HG02938 (cell line): ENCODE data around the gene HRH3.

Experiments
- ATAC-seq: cut with Tn5 transposase; IDR thresholded peaks from one replicate; pipeline ENCODE4 v1.9.1; 2021; ENCODE audit warnings: mild to moderate bottlenecking, moderate library complexity; ENCODE audit not compliant: unreplicated experiment

HRH3 gene

DNA sequence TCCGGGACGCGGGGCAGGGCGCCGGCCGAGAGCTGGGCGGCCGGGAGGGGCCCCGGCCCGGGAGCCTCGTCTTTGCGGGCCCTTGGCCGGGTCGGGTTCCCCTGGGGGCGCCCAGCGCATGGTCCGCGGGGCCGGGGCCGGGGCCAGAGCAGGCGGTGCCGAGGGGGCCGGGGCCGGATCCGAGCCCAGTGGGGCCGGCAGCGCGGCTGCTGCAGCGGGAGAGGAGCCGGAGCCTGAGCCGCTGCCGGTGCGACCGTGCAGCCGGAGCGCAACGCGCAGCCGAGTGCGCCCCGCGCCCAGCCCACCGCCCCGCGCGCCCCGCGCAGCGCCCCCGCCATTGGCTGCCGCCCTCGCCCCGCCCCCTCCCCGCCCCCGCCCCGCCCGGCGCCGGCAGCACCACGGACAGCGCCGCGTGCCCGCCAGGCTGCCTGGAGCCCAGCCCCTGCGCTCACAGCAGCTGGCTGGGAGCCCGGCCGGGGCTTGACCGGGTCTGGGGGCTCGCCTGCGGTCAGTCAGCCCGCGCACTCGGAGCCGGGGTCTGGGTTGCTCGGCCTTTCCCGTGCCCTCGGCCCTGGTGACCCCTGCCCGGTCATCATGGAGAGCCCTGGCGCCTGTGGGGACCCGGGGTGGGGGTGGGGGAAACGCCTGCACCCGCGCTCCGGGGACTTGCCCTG lies at the start of gene HRH3:
Gene HRH3, minus strand, starts transcription at position 287 of the 674 bp plus-strand sequence. CDS start 308 bp downstream, outside the sequence.
- ATAC-seq = no peak

DNA sequence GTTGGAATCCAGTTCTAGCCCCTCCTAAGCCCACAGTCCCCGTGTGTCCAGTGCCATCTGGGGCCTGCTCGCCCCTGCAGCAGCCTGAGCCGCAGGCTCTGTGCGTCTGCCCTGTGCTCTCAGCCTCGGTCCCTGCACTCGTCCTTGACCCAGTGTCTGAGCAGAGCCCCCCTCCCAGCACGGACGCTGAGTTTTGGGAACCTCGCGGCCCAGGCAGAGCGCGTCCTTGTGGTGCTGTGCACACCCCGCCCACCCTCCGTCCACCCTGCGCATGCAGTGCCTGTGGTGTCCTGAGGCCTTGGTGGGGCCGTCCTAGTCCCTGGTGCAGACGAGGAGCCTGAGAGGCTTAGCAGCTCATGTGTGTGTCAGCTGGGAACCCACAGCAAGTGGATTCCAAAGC lies 49.8 kb upstream of the HRH3 start:
- ATAC-seq = no peak

DNA sequence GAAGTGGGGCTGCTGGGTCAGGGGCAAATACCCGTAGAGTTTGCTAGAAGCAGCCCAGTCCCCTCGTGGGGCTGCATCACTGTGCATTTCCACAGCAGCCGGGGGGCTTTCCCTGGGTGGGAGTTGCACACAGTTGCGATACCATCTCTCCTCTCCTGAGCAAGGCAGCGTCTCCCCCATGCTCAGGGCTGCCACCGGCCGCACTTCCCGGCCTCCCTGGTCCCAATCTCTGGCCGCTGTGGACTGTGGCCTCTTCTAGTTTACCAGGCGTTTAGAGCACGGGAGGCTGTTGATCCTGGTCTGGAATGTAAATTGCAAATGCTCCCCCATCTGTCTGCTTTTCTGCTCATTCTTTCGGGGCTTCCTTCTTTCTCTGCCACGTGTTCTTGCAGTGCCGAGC lies 49.3 kb upstream of the HRH3 start:
- no peak for ATAC-seq

DNA sequence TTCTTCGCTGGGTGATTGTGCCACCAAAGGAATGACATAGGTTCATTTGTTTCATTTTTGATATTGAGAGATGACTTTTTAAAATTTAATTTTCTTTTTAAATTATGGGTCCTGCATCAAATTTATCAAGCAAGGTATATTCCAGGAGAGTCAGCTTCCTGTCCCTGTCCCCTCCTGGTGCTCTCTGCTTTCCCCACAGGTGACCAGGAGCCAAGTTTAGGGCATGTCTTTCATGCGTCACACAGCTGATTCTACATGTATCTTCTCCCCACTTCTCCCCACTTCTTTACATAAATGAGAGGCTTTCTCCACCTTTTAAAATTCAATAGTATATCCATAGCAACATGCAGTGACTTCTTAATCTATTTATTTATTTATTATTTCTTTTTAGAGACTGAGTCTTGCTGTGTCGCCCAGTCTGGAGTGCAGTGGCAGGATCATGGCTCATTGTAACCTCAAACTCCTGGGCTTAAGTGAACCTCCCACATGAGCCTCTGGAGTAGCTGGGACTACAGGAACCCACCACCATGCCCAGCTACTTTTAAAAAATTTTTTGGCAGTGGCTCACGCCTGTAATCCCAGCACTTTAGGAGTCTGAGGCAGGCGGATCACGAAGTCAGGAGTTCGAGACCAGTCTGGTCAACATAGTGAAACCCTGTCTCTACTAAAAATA lies 48.3 kb upstream of the HRH3 start:
- ATAC-seq = no peak

DNA sequence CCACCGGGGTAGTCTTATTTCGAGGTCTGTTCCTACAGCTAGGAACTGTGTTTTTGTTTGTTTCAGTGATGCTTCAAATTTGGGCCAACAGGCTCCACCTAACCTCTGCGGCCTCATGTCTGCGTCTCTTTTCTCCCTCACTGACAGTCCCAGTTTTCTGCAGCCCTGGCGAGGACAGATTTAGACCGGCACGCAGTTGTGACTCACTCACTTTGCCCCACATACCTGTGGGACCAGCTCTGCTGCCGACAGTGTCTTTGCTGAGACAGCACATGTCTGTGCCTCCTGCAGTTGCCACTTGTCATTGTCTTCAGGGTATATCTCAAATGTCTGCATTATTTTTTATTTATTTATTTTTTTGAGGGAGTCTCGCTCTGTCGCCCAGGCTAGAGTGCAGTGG lies 47.5 kb upstream of the HRH3 start:
- ATAC-seq = no peak

DNA sequence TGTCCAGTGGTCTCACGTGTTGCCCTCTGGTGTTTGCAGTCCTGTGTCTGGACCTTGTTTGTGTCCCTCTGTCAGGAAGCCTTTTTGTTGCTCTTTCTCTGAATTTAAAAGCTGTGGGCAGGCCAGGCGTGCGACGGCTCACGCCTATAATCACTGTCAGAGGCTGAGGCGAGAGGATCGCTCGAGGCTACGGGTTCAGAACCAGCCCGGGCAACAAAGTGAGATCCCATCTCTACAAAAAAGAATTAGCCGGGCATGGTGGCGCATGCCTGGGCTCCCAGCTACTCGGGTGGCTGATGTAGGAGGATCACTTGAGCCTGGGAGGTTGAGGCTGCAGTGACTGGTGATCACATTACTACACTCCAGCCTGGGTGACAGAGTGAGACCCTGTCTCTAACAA lies 46.8 kb upstream of the HRH3 start:
- no peak for ATAC-seq

DNA sequence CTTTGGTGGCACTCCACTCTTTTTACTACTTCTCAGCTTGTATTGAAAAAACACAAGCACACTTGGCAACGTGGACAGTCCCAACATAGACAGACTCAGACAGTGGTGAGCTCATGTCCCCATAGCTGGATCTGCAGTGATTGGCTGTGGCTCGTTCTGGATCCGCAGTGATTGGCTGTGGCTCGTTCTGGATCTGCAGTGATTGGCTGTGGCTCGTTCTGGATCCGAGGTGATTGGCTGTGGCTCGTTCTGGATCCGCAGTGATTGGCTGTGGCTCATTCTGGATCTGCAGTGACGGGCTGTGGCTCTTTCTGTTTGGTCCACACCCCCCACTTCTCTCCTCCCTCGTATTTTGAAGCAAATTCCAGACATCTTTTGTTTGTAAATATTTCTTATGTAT lies 46.3 kb upstream of the HRH3 start:
- ATAC-seq = no peak

DNA sequence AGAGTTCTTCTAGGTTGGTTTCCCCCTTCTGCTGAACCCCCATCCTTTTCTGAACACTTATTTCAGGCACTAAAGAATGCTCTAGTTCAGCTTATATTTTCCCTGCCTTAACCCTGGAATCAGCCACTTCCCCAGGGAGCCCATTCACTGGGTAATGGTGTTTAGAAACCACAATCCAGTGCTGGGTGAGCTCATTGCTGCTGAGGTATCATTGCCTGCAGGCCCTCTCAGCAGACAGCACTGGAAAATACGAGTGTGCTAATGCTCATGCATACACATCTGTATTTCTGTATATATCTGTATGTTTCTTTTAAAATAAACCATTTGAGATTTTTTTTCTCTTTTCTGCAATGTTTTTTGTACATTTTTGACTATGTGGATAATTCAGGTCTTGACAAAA lies 45.3 kb upstream of the HRH3 start:
- ATAC-seq = no peak

DNA sequence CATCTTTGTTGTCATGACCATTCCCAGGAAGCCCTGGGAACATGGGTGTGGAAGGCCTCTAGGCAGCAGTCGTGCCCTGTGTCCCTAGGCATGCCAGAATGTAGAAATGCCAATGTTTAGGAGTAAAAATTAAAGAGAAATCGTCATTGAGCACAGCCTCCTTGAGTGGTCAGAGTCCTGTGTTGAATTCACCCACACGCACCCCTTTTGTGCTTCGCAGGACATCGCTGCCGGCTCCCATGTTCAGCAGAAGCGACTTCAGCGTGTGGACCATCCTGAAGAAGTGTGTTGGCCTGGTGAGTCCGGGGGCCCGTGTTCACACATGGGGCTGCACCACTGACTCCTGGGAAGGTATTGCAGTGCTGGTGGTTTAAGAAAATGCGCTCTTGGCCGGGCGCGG lies 43.3 kb upstream of the HRH3 start:
- ATAC-seq = no peak

DNA sequence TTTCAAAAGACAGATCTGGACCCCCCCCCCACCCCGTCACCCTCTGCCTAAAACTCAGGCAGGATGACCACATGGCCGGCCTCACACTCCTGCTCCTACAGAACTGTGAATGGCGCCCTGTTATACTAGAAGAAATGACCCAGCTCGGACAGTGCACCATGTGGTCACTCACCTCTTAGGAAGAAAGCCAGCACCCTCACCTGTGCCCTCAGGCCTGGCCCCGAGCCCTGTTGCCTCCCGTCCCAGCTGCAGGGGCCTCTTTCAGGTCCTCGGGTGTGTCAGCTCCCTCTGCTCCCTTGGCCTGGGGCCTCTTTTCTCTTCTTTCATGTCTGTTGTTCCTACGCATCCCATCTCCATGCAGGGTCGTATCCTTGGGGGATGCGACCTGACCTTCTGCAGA lies 42.0 kb upstream of the HRH3 start:
- ATAC-seq = no peak

DNA sequence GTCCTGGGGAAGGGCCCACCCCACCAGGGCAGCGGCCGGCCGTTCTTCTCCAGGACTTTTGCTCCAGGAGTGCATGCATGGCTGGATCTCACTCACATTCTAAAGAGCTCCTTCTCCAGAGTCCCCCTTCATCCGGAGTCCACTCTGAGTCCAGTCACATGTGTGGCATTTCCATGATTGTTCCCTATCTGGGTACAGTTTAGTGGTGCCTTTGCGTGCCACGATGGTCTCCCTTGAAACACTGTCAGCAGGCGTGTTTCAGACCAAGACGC lies 39.2 kb upstream of the HRH3 start:
- ATAC-seq = no peak

DNA sequence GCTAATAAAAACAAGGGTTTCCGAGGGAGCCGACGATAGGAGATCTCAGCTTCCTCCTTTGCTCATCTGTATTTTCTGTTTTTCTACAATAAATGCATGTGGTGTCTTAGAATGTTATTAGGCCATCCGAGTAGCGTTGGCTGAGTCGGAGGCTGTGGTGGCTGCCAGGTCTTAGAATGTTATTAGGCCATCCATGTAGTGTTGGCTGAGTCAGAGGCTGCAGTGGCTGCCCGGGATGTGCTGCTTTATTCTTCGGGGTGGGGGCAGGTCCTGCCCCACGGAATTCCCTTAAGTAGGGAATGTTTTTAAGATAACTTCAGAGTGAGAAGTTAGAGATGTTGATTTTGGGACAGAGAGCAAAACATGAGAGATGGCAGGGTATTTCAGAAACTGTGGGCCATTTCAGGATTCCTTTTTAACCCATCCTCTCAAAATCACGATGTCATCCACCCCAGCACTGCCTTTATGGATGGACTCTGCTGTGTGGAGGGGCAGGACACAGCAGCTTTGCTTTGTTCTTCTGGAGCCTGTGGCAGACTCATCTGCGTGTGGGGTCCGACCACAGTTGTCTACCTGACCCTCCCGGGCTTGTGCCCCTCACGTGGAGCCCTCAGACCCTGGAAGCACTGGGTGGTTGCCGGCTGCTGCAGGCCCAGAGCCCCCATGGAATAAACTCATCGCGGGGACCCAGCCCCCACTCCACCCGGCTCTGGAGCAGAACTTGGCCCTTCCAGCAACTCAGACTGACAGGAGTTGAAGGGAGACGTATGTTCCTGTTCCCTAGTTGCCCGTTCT lies 38.6 kb upstream of the HRH3 start:
- no peak for ATAC-seq

DNA sequence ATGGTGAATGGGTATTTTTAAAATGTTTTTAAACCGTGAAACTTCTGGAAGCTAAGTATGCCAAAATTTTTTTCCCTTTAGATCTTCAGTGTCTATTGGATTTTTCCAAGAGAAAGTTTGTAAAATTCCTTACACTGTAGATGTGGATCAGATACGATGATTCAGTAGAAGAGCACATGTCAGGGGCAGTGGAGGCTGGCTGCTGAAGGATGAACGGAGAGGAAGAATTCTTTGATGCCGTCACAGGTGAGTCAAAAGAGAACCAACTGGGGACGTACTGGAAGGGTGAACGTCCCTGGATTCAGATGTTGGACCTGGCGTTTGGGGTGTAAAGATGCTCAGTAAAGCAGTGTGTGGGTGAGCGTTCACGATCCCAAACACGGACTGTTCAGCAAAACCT lies 35.9 kb upstream of the HRH3 start:
- ATAC-seq = no peak

DNA sequence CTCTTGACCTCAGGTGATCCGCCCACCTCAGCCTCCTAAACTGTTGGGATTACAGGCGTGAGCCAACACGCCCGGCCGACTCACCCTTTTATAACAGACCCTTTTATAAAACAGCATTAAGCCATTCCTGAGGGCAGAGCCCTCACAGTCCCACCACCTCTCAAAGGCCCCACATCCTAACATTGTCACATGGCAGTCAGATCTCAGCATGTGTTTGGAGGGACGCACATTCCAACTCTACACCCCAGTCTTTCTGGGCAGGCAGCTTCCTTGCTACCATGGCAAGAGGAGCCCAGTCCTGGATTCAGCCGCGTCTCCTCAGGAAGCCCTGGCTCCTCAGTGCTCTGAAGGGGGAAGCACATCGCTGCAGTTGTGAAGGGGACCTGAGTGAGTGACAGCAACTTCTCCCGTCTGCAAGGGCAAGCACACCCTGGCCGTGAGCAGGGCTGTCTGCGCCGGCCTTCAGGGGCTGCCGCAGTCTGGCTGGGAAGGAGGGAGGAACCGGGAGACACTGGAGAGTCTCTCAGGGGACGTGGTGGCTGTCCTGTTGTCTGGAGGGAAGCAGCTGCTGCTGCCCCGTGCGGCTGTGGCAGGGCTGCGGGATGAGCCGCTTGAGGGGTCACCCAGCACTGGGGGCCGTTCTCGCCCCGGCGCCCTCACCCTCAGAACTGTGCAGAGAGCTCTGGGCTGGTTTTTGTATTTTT lies 34.1 kb upstream of the HRH3 start:
- ATAC-seq = no peak

DNA sequence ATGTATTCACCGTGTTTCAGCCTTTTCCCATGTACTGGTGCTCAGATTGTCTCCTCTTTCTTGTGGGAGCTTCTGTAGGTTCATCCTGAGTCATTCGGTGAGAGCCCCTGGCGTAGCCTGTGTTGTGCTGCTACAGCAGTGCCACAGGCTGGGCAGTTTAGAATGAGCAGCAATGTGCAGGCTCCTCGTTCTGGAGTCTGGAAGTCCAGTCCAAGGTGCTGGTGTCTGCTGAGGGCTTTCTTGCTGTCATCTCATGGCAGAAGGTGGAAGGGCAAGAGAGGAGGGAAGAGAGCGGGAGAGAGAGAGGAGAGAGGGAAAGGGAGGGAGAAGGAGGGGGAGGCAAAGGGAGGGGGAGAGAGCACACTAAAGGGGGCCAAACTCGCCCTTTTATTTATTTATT lies 33.3 kb upstream of the HRH3 start:
- ATAC-seq = no peak

DNA sequence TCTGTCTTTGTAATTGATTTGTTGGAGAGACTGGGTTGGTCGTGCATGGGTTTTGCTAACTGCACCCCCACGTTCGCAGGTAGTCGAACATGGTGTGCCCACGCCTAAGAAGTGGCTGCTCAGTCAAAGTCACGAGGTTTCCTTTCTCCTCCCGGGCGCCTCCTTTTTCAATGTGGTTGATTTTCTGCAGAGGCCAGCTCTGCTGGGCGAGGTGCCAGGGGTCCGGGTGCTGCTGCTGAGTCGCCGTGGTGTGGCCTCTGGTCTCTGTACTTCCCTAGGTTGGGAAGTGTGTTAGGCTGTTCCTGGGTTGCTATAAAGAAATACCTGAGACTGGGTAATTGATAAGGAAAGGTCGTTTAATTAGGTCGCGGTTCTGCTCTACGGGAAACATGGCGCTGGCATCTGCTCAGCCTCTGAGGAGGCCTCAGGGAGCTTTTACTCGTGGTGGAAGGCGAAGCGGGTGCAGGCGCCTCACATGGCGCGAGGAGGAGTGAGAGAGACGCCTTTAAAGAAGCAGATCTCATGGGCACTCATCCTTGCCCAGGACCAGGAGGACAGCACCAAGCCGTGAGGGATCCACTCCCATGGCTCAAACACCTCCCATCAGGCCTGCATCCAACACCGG lies 32.4 kb upstream of the HRH3 start:
- no peak for ATAC-seq

DNA sequence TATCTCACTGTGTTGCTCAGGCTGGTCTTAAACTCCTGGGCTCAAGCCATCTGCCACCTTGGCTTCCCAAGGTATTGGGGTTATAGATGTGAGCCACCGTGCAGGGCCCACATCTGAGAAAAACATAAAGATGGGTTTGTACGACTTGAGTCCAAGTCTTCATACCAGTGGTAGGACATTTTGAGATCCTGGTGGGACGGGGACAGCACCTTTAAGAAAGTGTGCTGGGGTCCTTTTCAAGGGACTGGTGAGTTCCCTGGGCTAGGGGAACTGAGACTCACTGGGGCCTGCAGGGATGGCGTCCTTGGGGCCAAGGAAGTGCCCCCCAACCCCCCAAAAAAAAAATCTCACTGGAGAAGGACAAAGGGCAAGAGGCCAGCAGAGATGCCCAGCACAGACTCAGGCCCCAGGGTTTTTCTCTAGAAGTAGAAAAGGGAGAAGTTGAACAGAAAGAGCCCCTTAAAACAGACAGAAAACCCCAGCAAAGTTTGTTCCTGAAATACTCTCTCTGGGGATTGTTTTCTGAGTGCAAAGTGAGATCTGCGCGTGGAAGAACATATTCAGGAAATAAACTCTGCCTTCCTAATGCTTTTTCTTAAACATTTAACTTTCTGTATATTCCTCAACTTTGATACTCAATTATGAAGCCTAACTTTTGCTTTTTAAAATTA lies 28.9 kb upstream of the HRH3 start:
- no peak for ATAC-seq

DNA sequence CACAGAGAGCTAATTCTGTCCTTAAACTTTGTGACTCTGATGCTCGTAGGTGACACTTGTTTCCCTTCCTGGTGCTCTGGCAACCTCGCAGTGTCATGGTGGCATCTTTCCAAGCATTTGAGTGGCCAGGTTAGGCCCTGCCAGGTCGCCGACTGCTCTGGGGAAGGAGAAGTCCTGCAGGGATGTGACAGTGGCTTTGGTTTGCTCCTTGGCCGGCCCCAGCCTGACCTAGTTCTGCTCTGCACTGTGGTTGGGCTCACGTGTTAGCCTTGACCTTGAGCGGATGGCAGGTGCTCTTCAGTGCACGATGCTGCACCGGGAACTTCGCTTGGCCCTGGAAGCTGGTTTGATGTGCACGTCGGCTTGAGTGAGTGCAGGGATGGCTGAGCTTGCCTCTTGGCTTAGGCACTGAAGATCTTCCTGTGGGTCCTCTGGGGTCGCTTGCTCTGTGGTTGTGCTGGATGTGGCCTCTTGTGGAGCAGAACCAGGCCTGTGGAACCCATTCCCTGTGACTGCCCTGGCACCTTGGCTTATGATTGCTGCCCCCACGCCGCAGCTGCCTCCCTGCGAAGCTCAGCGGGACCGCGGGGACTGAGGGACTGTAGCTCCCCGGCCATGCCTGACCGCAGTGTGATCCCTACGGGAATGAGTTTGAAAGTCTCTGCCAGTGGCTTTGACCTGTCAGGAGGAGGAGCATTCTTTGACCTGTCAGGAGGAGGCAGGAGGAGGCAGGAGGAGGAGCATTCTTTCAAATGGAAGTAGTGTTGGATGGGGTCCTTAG lies 27.0 kb upstream of the HRH3 start:
- no peak for ATAC-seq

DNA sequence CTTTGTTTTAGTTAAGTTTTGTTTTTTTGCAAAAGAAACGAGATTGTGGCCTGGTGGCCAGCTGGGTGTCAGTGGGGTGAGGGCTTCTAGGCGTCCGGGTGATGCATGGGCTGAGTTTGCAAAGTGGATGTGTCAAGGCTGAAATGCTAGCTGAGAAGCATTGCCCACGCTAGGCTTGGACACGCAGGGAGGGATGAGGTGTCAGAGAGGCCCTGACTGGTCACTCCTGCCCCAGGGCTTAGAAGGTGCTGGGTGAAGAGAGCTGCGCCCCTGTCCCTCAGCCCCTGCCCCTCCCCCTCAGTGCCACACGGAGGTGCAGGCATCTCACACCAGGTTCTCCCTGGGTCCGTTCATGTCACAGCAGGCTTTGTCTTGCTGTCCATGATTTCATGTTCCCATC lies 26.4 kb upstream of the HRH3 start:
- no peak for ATAC-seq

DNA sequence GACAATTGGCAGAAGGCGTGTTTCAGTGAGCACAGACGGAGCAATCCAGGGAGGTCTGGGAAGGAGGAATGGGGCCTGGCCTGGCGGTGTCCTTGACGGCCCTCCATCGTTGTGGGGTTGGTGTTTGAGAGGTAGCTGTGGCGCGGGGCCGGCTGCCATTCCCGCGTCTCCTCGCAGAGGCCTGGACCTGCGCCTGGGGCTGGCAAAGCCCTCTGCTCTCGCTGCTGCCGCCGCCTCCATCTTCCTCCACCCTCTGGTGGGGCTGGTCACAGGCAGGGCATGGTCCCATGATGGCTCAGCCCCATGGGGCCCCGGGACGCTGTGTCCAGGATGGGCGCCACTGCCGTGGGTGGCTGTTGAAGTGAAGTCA lies 25.8 kb upstream of the HRH3 start:
- no peak for ATAC-seq
